GM10248 (cell line): ENCODE measurements around the gene CARMIL1.

Source experiments
- CTCF ChIA-PET: fragments of 300-600 bp; sonication (Branson Sonifier 250); formaldehyde crosslinking; extraction: SDS; loops from one replicate; lab custom pipeline; 2021; ENCODE audit warnings: antibody characterized with exemption; lab: Yijun Ruan, JAX
- POLR2A ChIA-PET: fragments of 350-650 bp; sonication (Branson Sonifier 250); formaldehyde crosslinking; extraction: SDS; loops from one replicate; lab custom pipeline; 2020; ENCODE audit warnings: antibody characterized with exemption; lab: Yijun Ruan, JAX
- DNase-seq: peaks from one replicate; pipeline ENCODE4 v3.0.0; 2012; ENCODE audit errors: extremely low spot score
- TF ChIP-seq, protein P1 (sequence below): IDR thresholded peaks from 2 replicates; pipeline ENCODE4 v1.5.1; 2012; ENCODE audit warnings: mild to moderate bottlenecking, low read depth; ENCODE audit errors: extremely low read depth, missing control alignments, control extremely low read depth

Gene CARMIL1

DNA sequence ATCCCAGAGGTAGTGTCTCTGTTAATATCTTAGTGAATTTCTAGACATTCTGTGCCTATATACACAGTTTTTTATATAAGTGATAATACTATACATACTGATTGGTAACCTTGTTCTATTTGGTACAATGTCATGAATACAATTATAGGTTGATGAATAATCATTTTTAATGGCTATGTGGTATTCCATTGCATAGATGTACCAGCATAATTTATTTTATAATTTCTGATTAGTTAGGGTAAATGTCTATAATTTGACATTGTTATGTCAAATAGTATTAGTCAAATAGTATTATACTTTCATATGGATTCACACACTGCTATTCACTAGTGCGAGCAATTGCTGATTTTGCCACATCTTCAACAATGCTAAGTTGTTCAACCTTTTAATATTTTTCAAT is 262.1 kb downstream of the CARMIL1 start:
- DNase-seq, result no peak
- TF ChIP-seq, protein P1, sequence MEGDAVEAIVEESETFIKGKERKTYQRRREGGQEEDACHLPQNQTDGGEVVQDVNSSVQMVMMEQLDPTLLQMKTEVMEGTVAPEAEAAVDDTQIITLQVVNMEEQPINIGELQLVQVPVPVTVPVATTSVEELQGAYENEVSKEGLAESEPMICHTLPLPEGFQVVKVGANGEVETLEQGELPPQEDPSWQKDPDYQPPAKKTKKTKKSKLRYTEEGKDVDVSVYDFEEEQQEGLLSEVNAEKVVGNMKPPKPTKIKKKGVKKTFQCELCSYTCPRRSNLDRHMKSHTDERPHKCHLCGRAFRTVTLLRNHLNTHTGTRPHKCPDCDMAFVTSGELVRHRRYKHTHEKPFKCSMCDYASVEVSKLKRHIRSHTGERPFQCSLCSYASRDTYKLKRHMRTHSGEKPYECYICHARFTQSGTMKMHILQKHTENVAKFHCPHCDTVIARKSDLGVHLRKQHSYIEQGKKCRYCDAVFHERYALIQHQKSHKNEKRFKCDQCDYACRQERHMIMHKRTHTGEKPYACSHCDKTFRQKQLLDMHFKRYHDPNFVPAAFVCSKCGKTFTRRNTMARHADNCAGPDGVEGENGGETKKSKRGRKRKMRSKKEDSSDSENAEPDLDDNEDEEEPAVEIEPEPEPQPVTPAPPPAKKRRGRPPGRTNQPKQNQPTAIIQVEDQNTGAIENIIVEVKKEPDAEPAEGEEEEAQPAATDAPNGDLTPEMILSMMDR, result no peak
- POLR2A ChIA-PET, result no interaction called here
- CTCF ChIA-PET, result interaction anchor here (1.0 kb wide), 2 partner anchors 16 to 276 kb away, joined by 3 to 4 read pairs; no protein-coding TSS in a partner anchor

DNA sequence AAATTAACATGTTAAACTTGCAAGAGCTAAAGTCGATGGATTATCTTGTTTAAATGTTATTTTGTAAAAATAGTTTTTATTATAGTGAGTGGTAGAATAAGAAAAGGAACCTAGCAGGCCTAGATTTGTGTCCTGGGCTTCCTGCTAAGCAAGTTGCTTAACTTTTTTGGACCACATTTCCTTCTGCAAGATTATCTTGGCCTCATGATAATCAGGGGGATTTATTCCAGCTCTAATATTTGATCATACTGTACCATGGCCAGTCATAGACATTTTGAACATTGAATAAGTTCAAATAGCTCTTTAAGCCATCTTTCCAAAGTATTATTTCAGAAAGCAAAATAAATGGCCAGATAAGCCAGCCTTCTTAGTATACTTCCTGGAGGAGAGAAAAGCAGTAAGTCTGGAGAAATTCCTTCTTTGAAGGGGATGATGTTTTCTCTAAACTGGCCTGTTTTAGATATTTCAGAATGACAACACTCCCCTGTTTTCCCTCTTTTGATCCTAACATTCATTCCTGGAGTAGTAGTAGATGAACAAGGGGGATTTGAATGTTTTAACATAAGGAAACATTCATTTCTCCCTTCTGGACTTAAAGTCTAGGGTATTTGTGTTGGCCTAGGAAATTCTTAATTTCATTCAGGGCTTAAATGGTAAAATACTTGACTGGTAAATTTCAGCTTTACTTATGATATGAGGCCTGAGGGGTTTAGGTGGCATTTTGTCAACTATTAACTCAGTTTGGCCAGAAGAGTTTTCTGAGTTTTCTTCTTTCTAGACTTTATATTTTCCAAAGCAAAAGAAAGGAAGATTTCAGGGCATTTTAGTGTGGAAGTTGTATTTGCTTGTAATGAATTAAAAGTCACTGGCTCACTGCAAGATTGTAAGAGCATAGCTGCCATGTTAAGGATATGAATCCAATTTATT is 264.1 kb downstream of the CARMIL1 start:
- DNase-seq, result no peak
- ChIA-PET CTCF (interaction anchor here (1.2 to 2.6 kb wide), 5 partner anchors 9 to 130 kb away, joined by 3 to 9 read pairs (median 3); no protein-coding TSS in a partner anchor), POLR2A (no interaction called here)
- TF ChIP-seq, protein P1, result no peak

DNA sequence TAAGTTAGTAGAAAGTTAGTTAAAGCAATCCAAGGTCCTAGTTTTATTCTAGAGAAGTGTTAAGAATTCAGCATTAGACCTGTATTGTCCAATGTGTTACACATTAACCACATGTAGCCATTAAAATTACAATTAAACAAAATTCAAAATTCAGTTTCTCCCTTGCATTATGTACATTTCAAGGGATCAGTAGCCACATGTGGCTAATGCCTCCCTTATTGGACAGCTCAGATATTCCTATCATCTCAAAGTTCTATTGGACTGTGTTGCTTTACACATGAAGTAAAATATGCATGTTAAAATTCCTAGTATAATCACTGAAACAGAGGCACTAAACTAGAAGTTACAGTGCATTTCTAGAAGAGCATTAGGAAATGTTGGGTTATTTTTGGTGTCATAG is 265.7 kb downstream of the CARMIL1 start:
- ChIA-PET POLR2A (no interaction called here), CTCF (interaction anchor here (2.0 to 2.8 kb wide), 3 partner anchors 10 to 279 kb away, joined by 5 to 12 read pairs (median 9); no protein-coding TSS in a partner anchor)
- TF ChIP-seq, protein P1, result no peak
- DNase-seq, result no peak

DNA sequence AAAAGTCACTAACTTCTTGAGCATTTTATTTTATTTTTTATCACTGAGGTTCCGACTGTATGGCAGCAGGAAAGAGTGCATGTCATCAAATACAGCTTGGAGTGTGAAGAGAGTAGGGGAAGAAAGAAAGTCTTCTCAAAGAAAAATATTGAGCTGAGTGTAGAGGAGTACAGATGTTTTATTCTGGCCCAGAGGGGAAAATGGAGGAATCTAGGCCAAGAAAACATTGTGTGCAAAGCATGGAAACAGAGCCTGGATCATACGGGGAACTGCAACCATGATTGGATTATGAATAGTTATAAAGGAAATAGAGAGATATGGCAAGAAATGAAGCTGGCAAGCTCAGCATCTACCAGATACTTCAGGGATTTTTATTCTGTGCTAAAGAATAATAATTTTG is 268.6 kb downstream of the CARMIL1 start:
- no peak for DNase-seq
- TF ChIP-seq, protein P1, result no peak
- ChIA-PET POLR2A (no interaction called here), CTCF (interaction anchor here (1.9 to 2.1 kb wide), 2 partner anchors 9 to 282 kb away, joined by 5 to 19 read pairs; no protein-coding TSS in a partner anchor)

DNA sequence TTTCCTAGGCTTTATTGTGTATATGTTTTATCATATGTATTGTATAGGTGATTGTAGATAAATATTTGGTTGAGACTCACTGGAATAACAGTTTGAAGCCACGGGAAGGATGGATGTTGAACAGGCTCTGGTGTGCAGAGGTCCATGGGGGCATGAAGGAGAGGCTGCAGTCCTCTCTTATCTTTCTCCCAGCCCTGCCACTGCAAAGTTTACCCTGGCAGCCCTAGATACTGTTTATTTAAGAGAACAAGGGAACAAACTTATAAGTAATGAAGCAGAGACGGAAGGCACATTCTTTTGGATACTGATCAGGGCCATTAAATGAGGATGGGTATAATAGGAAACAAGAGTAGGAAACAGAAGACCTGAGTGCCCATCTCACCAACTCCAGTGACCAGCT is 269.3 kb downstream of the CARMIL1 start:
- ChIA-PET CTCF (interaction anchor here (2.1 kb wide), 1 partner anchor 8 kb away, joined by 19 read pairs; no protein-coding TSS in a partner anchor), POLR2A (no interaction called here)
- DNase-seq, result no peak
- TF ChIP-seq, protein P1, result no peak

DNA sequence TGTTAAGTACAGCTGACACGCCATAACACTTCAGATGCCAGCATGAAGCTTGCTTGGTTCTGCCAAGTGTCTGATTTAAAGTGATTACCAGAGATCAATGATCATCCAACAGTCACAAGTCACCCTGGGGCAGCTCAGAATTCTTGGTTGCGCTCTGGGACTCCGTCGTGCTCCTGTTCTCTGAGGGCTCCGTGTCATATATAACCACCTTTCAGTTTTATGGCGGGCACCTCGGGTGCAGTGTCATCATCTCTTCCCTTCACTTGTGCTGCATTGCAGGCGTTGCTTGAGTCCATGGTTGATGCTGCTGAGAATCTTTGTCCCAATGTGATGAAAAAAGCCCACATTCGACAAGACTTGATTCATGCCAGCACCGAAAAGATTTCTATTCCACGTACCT is 271.5 kb downstream of the CARMIL1 start:
- no peak for DNase-seq
- POLR2A ChIA-PET, result no interaction called here
- TF ChIP-seq, protein P1, result no peak
- CTCF ChIA-PET, result interaction anchor here (1.1 to 3.8 kb wide), 8 partner anchors 14 to 328 kb away, joined by 3 to 18 read pairs (median 4); no protein-coding TSS in a partner anchor
